A549 (cell line): Measurements from ENCODE around the gene KANSL3. TPM values are rescaled to one million over a fixed set of nuclear protein-coding genes. Genes with fewer than 3 reads are reported as not detected.
"Not testable (repeated sequence)": the region's sequence is repeated elsewhere in the genome, so short reads cannot be mapped to it uniquely, and the experiment has no call there.

Experiments used
- ATAC-seq, 2 experiments: fragments of 200-7000 bp in 1 of 2; fragments of >200 bp in 1 of 2; cut with Nextera tagmentation in 1 of 2; cut with Tn5 transposase in 1 of 2; 3 replicates each; pipeline versions ENCODE4 v1.8.0 to v1.9.1; 2018 to 2020; ENCODE audit warnings: mild to moderate bottlenecking in 1 of 2, moderate library complexity in 1 of 2
- CTCF ChIA-PET: fragments of 300-600 bp; sonication (Branson Sonifier 250); formaldehyde crosslinking; extraction: SDS; loops from one replicate; lab custom pipeline; 2021; ENCODE audit warnings: antibody characterized with exemption, inconsistent platforms; lab: Yijun Ruan, JAX
- POLR2A ChIA-PET: fragments of 350-600 bp; formaldehyde crosslinking; extraction: SDS; loops from one replicate; lab custom pipeline; 2021; ENCODE audit warnings: antibody characterized with exemption, inconsistent platforms; lab: Yijun Ruan, JAX
- DNase-seq, 2 experiments: peaks; one replicate each; pipeline versions ENCODE4 v3.0.0 to v3.0.0-alpha.2; 2011 to 2016; ENCODE audit warnings: low read depth in 1 of 2, low spot score in 1 of 2
- FAIRE-seq: peaks from 2 replicates; lab custom pipeline; 2011; peaks lifted over from hg19 to GRCh38; lab: Jason Lieb, UNC
- H3K27ac ChIP-seq, 2 experiments: fragments of >200 bp; sonication (Bioruptor Twin); formaldehyde crosslinking; 3 replicates each; pipeline ENCODE4 v1.5.1; 2016 to 2017
- H3K4me1 ChIP-seq: fragments of >200 bp; sonication (Bioruptor Twin); formaldehyde crosslinking; 3 replicates; pipeline ENCODE4 v1.6.1; 2016
- H3K4me2 ChIP-seq: fragments of >200 bp; sonication (Bioruptor Twin); formaldehyde crosslinking; 3 replicates; pipeline ENCODE4 v1.6.1; 2016
- H3K4me3 ChIP-seq: fragments of >200 bp; sonication (Bioruptor Twin); formaldehyde crosslinking; 3 replicates; pipeline ENCODE4 v1.5.1; 2016
- H3K9me3 ChIP-seq: fragments of >200 bp; sonication (Bioruptor Twin); formaldehyde crosslinking; 3 replicates; pipeline ENCODE4 v1.6.1; 2016
- BHLHE40 ChIP-seq: IDR thresholded peaks from 2 replicates; pipeline ENCODE4 v1.6.1; 2012; ENCODE audit warnings: low read depth, low read length, inconsistent platforms
- CHD2 ChIP-seq: fragments of 150-350 bp; IDR thresholded peaks from 2 replicates; pipeline ENCODE4 v1.6.1; 2014; ENCODE audit warnings: low read length; ENCODE audit not compliant: partially characterized antibody
- E2F6 ChIP-seq: IDR thresholded peaks from 2 replicates; pipeline ENCODE4 v1.6.1; 2012; ENCODE audit warnings: low read depth, borderline replicate concordance
- EHMT2 ChIP-seq: fragments of 200-600 bp; sonication (generic); IDR thresholded peaks from 2 replicates; pipeline ENCODE4 v1.6.1; 2016; ENCODE audit warnings: antibody characterized with exemption, low read depth, mild to moderate bottlenecking, moderate library complexity
- ESRRA ChIP-seq: fragments of 150-350 bp; IDR thresholded peaks from 2 replicates; pipeline ENCODE4 v1.6.1; 2014; ENCODE audit warnings: mild to moderate bottlenecking, low read length, borderline replicate concordance
- HMGXB4 ChIP-seq: fragments of 250-450 bp; sonication (Bioruptor Pico); IDR thresholded peaks from 2 replicates; pipeline ENCODE4 v1.5.0; 2021; ENCODE audit warnings: mild to moderate bottlenecking, moderate library complexity, borderline replicate concordance
- JUNB ChIP-seq: fragments of >200 bp; sonication (Bioruptor Twin); formaldehyde crosslinking; IDR thresholded peaks from 2 replicates; pipeline ENCODE4 v1.6.1; 2016
- KDM5A ChIP-seq: fragments of 200-600 bp; sonication (generic); IDR thresholded peaks from 2 replicates; pipeline ENCODE4 v1.6.1; 2016; ENCODE audit warnings: antibody characterized with exemption, mild to moderate bottlenecking
- MAX ChIP-seq: IDR thresholded peaks from 2 replicates; pipeline ENCODE4 v1.6.1; 2012
- NR3C1 ChIP-seq: fragments of >200 bp; sonication (Bioruptor Twin); formaldehyde crosslinking; IDR thresholded peaks from 3 replicates; pipeline ENCODE4 v1.6.1; 2017
- PHF8 ChIP-seq: fragments of 200-600 bp; sonication (generic); IDR thresholded peaks from 2 replicates; pipeline ENCODE4 v1.6.1; 2016; ENCODE audit warnings: low read depth, mild to moderate bottlenecking, antibody characterized with exemption, moderate library complexity, borderline replicate concordance
- RAD21 ChIP-seq, 2 experiments: fragments of >200 bp in 1 of 2; sonication (Bioruptor Twin) in 1 of 2; formaldehyde crosslinking in 1 of 2; IDR thresholded peaks in 1 of 2; conservative IDR thresholded peaks in 1 of 2; 2 replicates in 1 of 2; 3 replicates in 1 of 2; pipeline ENCODE4 v1.6.1; 2012 to 2018; ENCODE audit warnings: inconsistent platforms in 1 of 2
- REST ChIP-seq: fragments of 200-600 bp; sonication (generic); IDR thresholded peaks from 2 replicates; pipeline ENCODE4 v1.6.1; 2016; ENCODE audit warnings: antibody characterized with exemption, mild to moderate bottlenecking, moderate library complexity
- TP53 ChIP-seq: fragments of 250-450 bp; sonication (Bioruptor Pico); IDR thresholded peaks from 2 replicates; pipeline ENCODE4 v1.5.0; 2021; ENCODE audit warnings: mild to moderate bottlenecking, moderate library complexity
- ZC3H11A ChIP-seq: fragments of 450-650 bp; IDR thresholded peaks from 2 replicates; pipeline ENCODE4 v1.6.1; 2014; ENCODE audit warnings: antibody characterized with exemption, mild to moderate bottlenecking
- WGBS: methylation state at CpG from one replicate; pipeline ENCODE4 v1.1.6; 2017; ENCODE audit errors: missing lambda C conversion rate; 5-methylcytosine and 5-hydroxymethylcytosine counted together
- polyA plus RNA-seq, 4 experiments: library from polyadenylated mRNA; depleted of rRNA in 3 of 4; stranded (reverse); fragments of >200 nt; fragmentation: RNase III in 1 of 4; extraction: RNeasy Plus Mini Kit Qiagen cat#74134 plus additional on column Dnase treatment in 1 of 4; gene quantifications; 2 replicates in 3 of 4; 3 replicates in 1 of 4; pipeline ENCODE4 v1.2.3, GENCODE V29; 2011 to 2017

Gene KANSL3
- polyA plus RNA-seq, 2 of the 4 experiments (the other 2 are of a cell fraction), result 23.0 to 25.2 TPM

- WGBS, result 81% methylated on average over 13 of the region's 15 CpGs
- H3K4me2 ChIP-seq, result no peak overlapping the region
- TF ChIP-seq RAD21 (conservative IDR thresholded peaks at IDR 0.05 in 1 of 2, IDR thresholded peaks at IDR 0.05 in 1 of 2) (no peak), HMGXB4 (CRISPR knock-in tag) (no peak), REST (no peak), E2F6 (no peak), KDM5A (no peak), ESRRA (no peak), MAX (no peak)
- H3K4me1 ChIP-seq, result peaks cover 11% of the 10 kb centered on the region
- ATAC-seq (no peak), DNase-seq (no peak), FAIRE-seq (no peak)
- no peak overlapping the region for H3K4me3 ChIP-seq
- no peaks in the 10 kb centered on the region for H3K9me3 ChIP-seq
- CTCF ChIA-PET, result interaction anchor here (0.6 kb wide), 1 partner anchor 23 kb away, joined by 3 read pairs; no protein-coding TSS in a partner anchor
- H3K27ac ChIP-seq, result no peak overlapping the region; a peak in 1 of 6 replicates
- POLR2A ChIA-PET, result no interaction called here
Measured at GRCh38 chr2:96669539-96670215, 31.6 kb upstream of the KANSL3 start.

- Histone ChIP-seq H3K4me3 (no peak overlapping the region), H3K27ac (peak overlapping the region in 1 of 2 experiments; percentile 44; a peak in 2 of 6 replicates), H3K4me1 (peaks cover 11% of the 10 kb centered on the region), H3K9me3 (peaks cover 6% of the 10 kb centered on the region; the same call in 2 of the 3 replicates), H3K4me2 (no peak overlapping the region)
- POLR2A ChIA-PET, result no interaction called here
- TF ChIP-seq ESRRA (no peak), BHLHE40 (no peak), NR3C1 (no peak), PHF8 (no peak), JUNB (no peak), ZC3H11A (no peak), KDM5A (no peak), CHD2 (no peak), TP53 (no peak), EHMT2 (no peak)
- ATAC-seq (no peak), DNase-seq (no peak), FAIRE-seq (no peak)
- 81% methylated on average over 11 of the region's 11 CpGs for WGBS
- CTCF ChIA-PET, result no interaction called here
Measured at GRCh38 chr2:96668771-96669170, 30.7 kb upstream of the KANSL3 start.

- not testable (repeated sequence) for H3K4me3 ChIP-seq, FAIRE-seq, H3K9me3 ChIP-seq, DNase-seq, ATAC-seq
- Histone ChIP-seq H3K4me1 (peaks cover 11% of the 10 kb centered on the region), H3K27ac (peak overlapping the region; percentile 52 to 88), H3K4me2 (peak overlapping the region; percentile 13)
- 90% methylated on average over 3 of the region's 3 CpGs for WGBS
- ChIA-PET CTCF (interaction anchor here (0.7 to 0.9 kb wide), 3 partner anchors 73 to 96 kb away, joined by 3 to 4 read pairs (median 3); no protein-coding TSS in a partner anchor), POLR2A (interaction anchor here (0.6 to 1.4 kb wide), 2 partner anchors 25 to 28 kb away, joined by 3 to 26 read pairs; partner anchors contain the start of gene KANSL3)
Measured at GRCh38 chr2:96665717-96666116, 27.6 kb upstream of the KANSL3 start.
